SKM-1 treated with dmso at 0.1 percent for 144 hours (cell line): ENCODE measurements around the gene DYNLT5.

Experiments used
- DNase-seq: peaks from one replicate; lab custom pipeline; 2025; ENCODE audit not compliant: unreplicated experiment; lab: John Stamatoyannopoulos, UW

Gene DYNLT5

GRCh38 chr1:66747501-66747900, 4.8 kb upstream of the DYNLT5 start:
- DNase-seq: no peak

GRCh38 chr1:66750577-66750976, 1.7 kb upstream of the DYNLT5 start:
- no peak for DNase-seq

- no peak for DNase-seq
These were observed 1.1 kb upstream of the DYNLT5 start for GRCh38 chr1:66751160-66751559.

GRCh38 chr1:66752671-66753371, 562 bp downstream of the DYNLT5 start:
- DNase-seq: no peak

GRCh38 chr1:66757722-66758240, 5.5 kb downstream of the DYNLT5 start:
- no peak for DNase-seq

- DNase-seq: no peak
These were observed 6.0 kb downstream of the DYNLT5 start for GRCh38 chr1:66758241-66758755.

GRCh38 chr1:66760506-66760905, 8.2 kb downstream of the DYNLT5 start:
- no peak for DNase-seq

- no peak for DNase-seq
These were observed 9.0 kb downstream of the DYNLT5 start for GRCh38 chr1:66761221-66761620.

- peak; percentile 49 for DNase-seq
These were observed 12.8 kb downstream of the DYNLT5 start for GRCh38 chr1:66764994-66765578.

- peak; percentile 36 for DNase-seq
These were observed 15.4 kb downstream of the DYNLT5 start for GRCh38 chr1:66767626-66768025.

GRCh38 chr1:66768965-66769364, 16.7 kb downstream of the DYNLT5 start:
- no peak for DNase-seq

GRCh38 chr1:66769512-66770229, 17.4 kb downstream of the DYNLT5 start:
- DNase-seq: no peak

- DNase-seq: no peak
These were observed 18.0 kb downstream of the DYNLT5 start for GRCh38 chr1:66770240-66770639.

GRCh38 chr1:66770694-66771093, 18.4 kb downstream of the DYNLT5 start:
- no peak for DNase-seq

- no peak for DNase-seq
These were observed 21.0 kb downstream of the DYNLT5 start for GRCh38 chr1:66773227-66773626.

- DNase-seq: no peak
These were observed 22.2 kb downstream of the DYNLT5 start for GRCh38 chr1:66774438-66774837.

GRCh38 chr1:66775646-66776045, 23.4 kb downstream of the DYNLT5 start:
- DNase-seq: no peak

- no peak for DNase-seq
These were observed 25.6 kb downstream of the DYNLT5 start for GRCh38 chr1:66777831-66778230.

- no peak for DNase-seq
These were observed 26.0 kb downstream of the DYNLT5 start for GRCh38 chr1:66778266-66778665.

GRCh38 chr1:66778969-66779368, 26.7 kb downstream of the DYNLT5 start:
- DNase-seq: no peak

- DNase-seq: no peak
These were observed 27.3 kb downstream of the DYNLT5 start for GRCh38 chr1:66779475-66780078.
